Stimulated activated CD8-positive, alpha-beta memory T cell treated with anti-CD3 and anti-CD28 coated beads, Interleukin-4, amount 100 ng/mL, for 24 hours (primary cell): ENCODE data around the gene PCDHA3.
"Not testable (repeated sequence)": the region's sequence is repeated elsewhere in the genome, so short reads cannot be mapped to it uniquely, and the experiment has no call there.

Source experiments
- DNase-seq: peaks from one replicate; pipeline ENCODE4 v3.0.0-alpha.2; 2020; ENCODE audit warnings: low read depth

Gene PCDHA3

DNA sequence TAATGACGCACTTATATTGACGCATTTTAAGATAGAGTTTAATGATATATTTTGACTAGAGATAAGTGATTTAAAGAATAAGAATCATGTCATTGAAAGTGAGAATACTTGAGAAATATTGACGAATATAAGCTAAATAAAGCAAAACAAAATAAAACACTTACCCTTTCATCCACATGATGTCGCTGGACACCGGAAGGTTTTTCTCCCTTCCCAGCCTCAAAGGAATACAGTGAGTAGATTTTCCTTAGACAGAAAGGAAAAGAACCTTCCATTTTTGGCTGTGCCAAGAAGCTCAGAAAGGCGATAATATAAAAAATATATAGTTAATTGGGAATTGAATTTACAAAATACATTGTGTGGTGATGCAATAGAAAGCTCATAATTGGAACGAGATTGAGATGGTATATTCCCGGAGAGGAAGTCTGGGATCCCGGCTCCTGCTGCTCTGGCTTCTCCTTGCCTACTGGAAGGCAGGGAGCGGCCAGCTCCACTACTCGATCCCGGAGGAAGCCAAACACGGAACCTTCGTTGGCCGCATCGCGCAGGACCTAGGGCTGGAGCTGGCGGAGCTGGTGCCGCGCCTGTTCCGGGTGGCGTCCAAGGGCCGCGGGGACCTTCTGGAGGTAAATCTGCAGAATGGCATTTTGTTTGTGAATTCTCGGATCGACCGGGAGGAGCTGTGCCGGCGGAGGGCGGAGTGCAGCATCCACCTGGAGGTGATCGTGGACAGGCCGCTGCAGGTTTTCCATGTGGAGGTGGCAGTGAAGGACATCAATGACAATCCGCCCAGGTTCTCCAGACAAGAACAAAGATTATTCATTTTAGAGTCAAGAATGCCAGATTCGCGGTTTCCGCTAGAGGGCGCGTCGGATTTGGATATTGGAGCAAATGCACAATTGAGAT is 20.8 kb downstream of the PCDHA3 start, which contains the start of gene PCDHA5:
Gene PCDHA5 (plus strand): TSS at position 239 of the 906 bp plus-strand sequence.
- DNase-seq = no peak

DNA sequence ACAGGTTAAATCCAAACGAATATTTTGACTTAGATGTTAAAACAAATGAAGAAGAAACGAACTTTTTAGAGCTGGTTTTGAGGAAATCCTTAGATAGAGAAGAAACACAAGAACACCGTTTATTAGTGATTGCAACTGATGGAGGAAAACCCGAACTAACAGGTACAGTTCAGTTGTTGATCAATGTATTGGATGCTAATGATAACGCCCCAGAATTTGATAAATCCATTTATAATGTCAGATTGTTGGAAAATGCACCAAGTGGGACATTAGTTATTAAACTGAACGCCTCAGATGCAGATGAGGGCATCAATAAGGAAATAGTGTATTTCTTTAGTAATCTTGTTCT is 21.4 kb downstream of the PCDHA3 start:
- DNase-seq = no peak

- not testable (repeated sequence) for DNase-seq
Observed at GRCh38 chr5:140822969-140823368, 22.1 kb downstream of the PCDHA3 start.

DNA sequence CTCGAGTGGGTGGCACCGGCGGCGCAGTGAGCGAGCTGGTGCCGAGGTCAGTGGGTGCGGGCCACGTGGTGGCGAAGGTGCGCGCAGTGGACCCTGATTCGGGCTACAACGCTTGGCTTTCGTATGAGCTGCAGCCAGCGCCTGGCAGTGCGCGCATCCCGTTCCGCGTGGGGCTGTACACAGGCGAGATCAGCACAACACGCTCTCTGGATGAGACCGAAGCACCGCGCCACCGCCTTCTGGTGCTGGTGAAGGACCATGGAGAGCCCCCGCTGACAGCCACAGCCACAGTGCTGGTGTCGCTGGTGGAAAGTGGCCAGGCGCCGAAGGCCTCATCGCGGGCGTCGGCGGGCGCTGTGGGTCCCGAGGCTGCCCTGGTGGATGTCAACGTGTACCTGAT is 22.6 kb downstream of the PCDHA3 start:
- DNase-seq = no peak

DNA sequence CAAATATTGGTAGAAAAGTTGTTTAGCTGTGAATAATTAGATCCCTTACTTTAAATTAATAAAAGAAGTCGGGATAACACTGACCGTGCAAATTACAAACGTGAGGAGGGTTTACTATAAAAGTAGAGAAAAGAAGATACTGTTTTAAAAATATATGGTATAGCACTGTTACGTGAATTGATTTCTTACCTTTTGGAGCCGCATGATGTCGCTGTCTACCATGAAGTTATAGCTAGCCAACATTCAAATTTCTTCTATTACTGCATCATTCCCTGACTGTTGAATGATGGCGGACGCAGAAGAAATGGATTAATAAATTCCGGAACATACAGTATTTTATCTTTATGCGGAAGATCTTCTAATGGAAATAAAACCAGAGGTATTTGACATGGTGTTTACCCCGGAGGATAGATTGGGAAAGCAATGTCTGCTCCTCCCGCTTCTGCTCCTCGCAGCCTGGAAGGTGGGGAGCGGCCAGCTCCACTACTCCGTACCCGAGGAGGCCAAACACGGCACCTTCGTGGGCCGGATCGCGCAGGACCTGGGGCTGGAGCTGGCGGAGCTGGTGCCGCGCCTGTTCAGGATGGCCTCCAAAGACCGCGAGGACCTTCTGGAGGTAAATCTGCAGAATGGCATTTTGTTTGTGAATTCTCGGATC is 27.0 kb downstream of the PCDHA3 start, which contains the start of gene PCDHA6:
Gene PCDHA6 (plus strand): TSS at position 257 of the 658 bp plus-strand sequence. CDS start 132 bp downstream, at position 389.
- no peak for DNase-seq

DNA sequence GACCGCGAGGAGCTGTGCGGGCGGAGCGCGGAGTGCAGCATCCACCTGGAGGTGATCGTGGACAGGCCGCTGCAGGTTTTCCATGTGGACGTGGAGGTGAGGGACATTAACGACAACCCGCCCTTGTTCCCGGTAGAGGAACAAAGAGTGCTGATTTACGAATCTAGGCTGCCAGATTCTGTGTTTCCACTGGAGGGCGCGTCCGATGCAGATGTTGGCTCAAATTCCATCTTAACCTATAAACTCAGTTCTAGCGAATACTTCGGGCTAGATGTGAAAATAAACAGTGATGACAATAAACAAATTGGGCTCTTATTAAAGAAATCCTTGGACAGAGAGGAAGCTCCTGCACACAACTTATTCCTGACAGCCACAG is 27.5 kb downstream of the PCDHA3 start:
- DNase-seq = no peak

- not testable (repeated sequence) for DNase-seq
Observed at GRCh38 chr5:140829511-140830501, 28.9 kb downstream of the PCDHA3 start.

- DNase-seq = no peak
Observed at GRCh38 chr5:140833993-140834392, 33.1 kb downstream of the PCDHA3 start, which contains the start of gene PCDHA7. Gene PCDHA7 (plus strand): TSS chr5:140834269. CDS start chr5:140834384, 115 bp downstream.

- DNase-seq = not testable (repeated sequence)
Observed at GRCh38 chr5:140834439-140835008, 33.7 kb downstream of the PCDHA3 start.

- DNase-seq = no peak
Observed at GRCh38 chr5:140835622-140836510, 35.0 kb downstream of the PCDHA3 start.

DNA sequence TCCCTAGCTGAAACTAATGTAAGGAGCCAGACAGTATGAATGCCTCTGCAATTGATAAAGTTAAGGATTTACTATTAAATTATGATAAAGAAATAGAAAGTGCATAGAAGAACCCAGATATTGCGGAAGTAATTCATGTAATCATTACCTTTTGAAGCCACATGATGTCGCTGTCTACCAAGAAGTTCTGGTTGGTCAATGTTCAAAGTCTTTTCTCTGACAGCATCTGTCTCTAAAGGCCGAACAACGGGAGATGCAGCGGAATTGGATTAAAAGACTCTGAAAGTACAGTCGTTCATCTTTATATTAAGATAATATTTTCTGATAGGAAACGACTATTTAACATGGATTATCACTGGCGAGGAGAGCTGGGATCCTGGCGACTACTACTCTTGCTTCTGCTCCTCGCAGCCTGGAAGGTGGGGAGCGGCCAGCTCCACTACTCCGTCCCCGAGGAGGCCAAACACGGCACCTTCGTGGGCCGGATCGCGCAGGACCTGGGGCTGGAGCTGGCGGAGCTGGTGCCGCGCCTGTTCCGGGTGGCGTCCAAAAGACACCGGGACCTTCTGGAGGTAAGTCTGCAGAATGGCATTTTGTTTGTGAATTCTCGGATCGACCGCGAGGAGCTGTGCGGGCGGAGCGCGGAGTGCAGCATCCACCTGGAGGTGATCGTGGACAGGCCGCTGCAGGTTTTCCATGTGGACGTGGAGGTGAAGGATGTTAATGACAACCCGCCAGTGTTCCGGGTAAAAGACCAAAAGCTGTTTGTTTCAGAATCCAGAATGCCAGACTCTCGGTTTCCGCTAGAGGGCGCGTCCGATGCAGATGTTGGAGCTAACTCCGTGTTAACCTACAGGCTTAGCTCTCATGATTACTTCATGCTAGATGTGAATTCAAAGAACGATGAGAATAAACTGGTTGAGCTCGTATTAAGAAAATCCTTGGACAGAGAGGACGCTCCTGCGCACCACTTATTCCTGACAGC is 40.4 kb downstream of the PCDHA3 start, which contains the start of gene PCDHA8:
Gene PCDHA8 (plus strand): TSS at position 210 of the 985 bp plus-strand sequence. CDS start 135 bp downstream, at position 345.
- DNase-seq = no peak

DNA sequence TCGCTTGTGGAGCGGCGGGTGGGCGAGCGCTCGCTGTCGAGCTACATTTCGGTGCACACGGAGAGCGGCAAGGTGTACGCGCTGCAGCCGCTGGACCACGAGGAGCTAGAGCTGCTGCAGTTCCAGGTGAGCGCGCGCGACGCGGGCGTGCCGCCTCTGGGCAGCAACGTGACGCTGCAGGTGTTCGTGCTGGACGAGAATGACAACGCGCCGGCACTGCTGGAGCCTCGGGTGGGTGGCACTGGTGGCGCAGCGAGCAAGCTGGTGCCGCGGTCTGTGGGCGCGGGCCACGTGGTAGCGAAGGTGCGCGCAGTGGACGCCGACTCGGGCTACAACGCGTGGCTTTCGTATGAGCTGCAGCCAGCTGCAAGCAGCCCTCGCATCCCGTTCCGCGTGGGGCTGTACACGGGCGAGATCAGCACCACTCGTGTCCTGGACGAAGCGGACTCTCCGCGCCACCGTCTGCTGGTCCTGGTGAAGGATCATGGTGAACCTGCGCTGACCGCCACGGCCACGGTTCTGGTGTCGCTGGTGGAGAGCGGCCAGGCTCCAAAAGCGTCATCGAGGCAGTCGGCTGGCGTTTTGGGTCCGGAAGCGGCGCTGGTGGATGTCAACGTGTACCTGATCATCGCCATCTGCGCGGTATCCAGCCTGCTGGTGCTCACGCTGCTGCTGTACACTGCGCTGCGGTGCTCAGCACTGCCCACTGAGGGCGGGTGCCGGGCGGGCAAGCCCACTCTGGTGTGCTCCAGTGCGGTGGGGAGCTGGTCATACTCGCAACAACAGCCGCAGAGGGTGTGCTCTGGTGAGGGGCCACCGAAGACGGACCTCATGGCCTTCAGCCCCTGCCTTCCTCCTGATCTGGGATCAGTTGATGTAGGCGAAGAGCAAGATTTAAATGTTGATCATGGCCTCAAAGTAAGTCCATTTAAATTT is 42.2 kb downstream of the PCDHA3 start:
- DNase-seq = no peak

DNA sequence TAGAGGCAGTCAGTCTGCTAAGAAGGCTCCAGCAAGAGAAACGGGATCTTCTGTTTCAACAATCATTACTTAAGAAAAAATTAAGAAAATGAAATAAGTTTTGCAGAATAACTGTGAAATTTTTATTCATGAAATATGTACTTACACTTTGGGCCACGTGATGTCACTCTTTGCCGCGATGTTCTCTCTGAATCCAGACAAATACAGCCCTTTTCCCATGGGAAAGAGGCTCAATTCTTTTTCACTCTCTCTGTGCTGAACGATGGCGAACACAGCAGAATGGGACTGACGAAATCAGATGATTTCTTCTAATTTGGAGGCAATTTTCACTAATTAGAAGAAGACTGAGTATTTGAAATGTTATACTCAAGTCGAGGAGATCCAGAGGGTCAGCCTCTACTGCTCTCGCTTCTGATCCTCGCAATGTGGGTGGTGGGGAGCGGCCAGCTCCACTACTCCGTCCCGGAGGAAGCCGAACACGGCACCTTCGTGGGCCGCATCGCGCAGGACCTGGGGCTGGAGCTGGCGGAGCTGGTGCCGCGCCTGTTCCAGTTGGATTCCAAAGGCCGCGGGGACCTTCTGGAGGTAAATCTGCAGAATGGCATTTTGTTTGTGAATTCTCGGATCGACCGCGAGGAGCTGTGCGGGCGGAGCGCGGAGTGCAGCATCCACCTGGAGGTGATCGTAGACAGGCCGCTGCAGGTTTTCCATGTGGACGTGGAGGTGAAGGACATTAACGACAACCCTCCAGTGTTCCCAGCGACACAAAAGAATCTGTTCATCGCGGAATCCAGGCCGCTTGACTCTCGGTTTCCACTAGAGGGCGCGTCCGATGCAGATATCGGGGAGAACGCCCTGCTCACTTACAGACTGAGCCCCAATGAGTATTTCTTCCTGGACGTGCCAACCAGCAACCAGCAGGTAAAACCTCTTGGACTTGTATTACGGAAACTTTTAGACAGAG is 47.6 kb downstream of the PCDHA3 start, which contains the start of gene PCDHA9:
Gene PCDHA9 (plus strand): TSS at position 244 of the 964 bp plus-strand sequence. CDS start 114 bp downstream, at position 358.
- DNase-seq = not testable (repeated sequence)

DNA sequence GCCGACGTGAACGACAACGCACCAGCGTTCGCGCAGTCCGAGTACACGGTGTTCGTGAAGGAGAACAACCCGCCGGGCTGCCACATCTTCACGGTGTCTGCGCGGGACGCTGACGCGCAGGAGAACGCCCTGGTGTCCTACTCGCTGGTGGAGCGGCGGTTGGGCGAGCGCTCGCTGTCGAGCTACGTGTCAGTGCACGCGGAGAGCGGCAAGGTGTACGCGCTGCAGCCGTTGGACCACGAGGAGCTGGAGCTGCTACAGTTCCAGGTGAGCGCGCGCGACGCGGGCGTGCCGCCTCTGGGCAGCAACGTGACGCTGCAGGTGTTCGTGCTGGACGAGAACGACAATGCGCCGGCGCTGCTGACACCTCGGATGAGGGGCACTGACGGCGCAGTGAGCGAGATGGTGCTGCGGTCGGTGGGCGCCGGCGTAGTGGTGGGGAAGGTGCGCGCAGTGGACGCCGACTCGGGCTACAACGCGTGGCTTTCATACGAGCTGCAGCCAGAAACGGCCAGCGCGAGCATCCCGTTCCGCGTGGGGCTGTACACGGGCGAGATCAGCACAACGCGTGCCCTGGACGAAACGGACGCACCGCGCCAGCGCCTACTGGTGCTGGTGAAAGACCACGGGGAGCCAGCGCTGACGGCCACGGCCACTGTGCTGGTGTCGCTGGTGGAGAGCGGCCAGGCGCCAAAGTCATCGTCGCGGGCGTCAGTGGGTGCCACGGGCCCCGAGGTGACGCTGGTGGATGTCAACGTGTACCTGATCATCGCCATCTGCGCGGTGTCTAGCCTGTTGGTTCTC is 49.2 kb downstream of the PCDHA3 start:
- DNase-seq = not testable (repeated sequence)
